DMS114 treated with DMSO at 0.1 percent for 48 hours (cell line): ENCODE results near the gene ICAM4.
"Not testable (repeated sequence)": the region's sequence is repeated elsewhere in the genome, so short reads cannot be mapped to it uniquely, and the experiment has no call there.

Experiments
- DNase-seq: peaks from one replicate; lab custom pipeline; 2025; ENCODE audit not compliant: unreplicated experiment; lab: John Stamatoyannopoulos, UW

ICAM4 gene, protein sequence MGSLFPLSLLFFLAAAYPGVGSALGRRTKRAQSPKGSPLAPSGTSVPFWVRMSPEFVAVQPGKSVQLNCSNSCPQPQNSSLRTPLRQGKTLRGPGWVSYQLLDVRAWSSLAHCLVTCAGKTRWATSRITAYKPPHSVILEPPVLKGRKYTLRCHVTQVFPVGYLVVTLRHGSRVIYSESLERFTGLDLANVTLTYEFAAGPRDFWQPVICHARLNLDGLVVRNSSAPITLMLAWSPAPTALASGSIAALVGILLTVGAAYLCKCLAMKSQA

DNA sequence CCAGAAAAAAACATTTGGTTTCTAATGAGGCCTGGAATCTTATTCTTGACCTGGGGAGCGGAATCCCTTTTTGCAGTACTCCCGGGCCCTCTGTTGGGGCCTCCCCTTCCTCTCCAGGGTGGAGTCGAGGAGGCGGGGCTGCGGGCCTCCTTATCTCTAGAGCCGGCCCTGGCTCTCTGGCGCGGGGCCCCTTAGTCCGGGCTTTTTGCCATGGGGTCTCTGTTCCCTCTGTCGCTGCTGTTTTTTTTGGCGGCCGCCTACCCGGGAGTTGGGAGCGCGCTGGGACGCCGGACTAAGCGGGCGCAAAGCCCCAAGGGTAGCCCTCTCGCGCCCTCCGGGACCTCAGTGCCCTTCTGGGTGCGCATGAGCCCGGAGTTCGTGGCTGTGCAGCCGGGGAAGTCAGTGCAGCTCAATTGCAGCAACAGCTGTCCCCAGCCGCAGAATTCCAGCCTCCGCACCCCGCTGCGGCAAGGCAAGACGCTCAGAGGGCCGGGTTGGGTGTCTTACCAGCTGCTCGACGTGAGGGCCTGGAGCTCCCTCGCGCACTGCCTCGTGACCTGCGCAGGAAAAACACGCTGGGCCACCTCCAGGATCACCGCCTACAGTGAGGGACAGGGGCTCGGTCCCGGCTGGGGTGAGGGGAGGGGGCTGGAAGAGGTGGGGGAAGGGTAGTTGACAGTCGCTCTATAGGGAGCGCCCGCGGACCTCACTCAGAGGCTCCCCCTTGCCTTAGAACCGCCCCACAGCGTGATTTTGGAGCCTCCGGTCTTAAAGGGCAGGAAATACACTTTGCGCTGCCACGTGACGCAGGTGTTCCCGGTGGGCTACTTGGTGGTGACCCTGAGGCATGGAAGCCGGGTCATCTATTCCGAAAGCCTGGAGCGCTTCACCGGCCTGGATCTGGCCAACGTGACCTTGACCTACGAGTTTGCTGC lies at the start of gene ICAM4:
Gene ICAM4 (plus strand): TSS at position 153 of the 935 bp plus-strand sequence. CDS start 58 bp downstream, at position 211.
- no peak for DNase-seq

DNA sequence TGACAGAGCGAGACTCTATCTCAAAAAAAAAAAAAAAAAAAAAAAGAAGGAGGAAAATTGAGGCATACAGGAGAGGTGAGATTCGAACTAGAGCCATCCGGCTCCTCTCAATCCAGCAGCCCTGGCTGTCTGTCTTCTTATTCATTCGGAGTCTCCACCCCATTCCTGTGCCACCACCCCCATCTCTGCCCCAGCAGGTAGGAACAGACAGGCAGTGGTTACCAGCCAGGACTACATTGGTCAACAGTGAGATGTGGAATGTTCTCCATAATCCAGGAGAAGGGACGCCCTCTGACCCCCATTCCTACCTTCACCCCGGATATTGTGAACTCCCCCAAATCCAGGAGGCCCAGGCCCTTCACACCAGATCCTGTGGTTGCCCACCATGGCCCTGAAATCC lies 49.1 kb upstream of the ICAM4 start:
- no peak for DNase-seq

GRCh38 chr19:10238172-10238783 lies 48.5 kb upstream of the ICAM4 start:
- no peak for DNase-seq

DNA sequence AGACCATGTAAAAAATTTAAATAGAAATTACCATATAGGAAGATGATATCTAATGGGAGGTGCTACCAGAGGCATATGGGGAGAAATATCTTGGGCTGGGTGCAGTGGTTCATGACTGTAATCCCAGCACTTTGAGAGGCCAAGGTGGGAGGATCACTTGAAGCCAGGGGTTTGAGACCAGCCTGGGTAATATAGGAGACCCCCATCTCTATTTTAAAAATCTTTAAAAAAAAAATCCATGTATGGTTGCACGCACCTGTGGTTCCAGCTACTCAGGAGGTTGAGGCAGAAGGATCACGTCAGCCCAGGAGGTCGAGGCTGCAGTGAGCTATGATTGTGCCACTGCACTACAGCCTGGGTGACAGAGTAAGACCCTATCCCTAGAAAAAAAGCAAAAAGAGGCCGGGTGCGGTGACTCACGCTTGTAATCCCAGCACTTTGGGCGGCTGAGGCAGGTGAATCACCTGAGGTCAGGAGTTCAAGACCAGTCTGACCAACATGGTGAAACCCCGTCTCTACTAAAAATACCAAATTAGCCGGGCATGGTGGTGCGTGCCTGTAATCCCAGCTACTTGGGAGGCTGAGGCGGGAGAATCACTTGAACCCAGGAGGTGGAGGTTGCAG lies 44.8 kb upstream of the ICAM4 start:
- DNase-seq = not testable (repeated sequence)

DNA sequence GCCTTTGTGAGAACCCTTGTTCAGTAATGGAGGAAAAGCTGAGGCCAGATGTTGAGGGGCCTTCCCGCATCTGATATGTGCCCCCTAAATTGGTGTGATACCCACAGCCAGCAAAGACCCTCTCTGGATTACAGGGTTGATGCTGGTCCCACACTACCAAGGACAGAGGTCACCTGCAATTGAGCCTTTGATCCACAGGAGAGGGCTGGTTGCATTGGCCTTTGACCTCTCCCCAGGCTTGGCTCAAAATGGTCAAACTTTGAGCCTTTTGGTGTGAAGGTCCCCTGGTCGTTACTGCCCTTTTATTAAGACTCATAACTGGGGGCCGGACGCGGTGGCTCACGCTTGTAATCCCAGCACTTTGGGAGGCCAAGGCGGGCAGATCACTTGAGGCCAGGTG lies 43.1 kb upstream of the ICAM4 start:
- no peak for DNase-seq

DNA sequence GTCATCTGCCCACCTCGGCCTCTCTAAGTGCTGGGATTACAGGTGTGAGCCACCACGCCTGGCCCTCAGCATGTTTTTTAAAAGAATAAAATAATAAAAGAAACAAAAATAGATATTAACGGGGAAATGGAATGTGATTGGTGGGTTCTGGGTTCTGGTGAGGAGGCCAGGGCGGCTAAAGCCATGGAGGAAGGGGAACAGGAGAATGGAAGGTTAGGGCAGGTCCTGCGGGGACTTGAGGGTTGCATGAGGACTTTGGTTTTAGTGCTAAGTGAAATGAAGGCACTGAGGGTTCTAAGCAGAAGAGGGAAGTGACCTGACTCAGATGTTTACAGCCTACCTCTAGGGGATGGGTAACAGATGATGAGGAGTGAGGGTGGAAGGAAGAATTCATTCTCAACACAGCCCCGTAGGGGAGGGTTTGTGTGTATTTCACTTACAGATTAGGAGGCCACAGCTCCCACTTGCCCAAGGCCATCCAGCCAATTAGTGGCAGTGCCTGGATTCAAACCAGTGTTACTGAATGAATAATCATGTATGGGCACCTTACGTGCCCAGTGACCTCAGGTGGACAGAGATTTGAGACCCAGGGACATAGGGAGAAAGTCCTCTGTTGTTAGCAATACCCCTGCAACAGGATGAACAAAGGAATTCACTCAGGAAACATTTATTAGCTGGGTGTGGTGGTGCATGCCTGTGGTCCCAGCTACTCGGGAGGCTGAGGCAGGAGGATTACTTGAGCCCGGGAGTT lies 41.4 kb upstream of the ICAM4 start:
- no peak for DNase-seq

- no peak for DNase-seq
Observed at GRCh38 chr19:10246511-10246910, 40.2 kb upstream of the ICAM4 start.

- DNase-seq = peak; percentile 96
Observed at GRCh38 chr19:10251792-10252694, 34.7 kb upstream of the ICAM4 start, which contains the start of gene MRPL4. Gene MRPL4, plus strand, starts transcription at chr19:10252214. Its CDS starts 40 bp downstream, at chr19:10252254.

GRCh38 chr19:10252707-10253106 lies 34.0 kb upstream of the ICAM4 start:
- DNase-seq = no peak

DNA sequence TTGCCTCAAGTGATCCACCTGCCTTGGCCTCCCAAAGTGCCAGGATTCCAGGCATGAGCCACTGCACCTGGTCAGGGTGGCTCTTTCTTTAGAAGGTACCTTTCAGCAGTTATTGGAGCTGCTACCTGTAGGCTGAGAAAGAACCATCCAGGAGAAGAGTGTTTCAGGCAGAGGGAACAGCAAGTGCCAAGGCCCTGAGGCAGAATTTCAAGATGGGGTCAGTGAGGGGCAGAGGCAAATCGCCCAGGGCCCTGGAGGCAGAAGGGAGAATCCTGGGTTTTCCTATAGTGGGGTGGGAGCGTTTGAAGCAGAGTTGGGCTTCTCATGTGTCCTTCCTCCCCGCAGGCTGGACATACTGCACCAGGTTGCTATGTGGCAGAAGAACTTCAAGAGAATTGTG lies 32.5 kb upstream of the ICAM4 start:
- DNase-seq = no peak

DNA sequence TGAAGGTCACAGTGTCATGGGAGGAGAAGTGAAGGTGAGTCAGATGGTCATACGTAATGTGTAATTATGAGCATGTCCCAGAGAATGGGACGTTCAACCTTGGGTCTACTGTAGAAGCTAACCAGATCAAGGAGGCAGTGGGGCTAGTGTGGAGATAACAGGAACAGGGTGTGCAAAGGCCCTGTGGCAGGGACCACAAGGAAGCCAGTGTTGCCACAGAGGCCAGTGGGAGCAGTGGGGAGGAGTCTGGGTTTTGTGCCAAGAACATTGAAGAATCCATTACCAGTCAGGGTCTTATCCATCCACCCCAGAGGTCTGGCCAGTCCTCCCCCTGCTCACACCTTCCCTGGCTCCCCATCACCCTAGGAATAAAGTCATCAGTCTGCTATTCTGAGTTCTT lies 31.4 kb upstream of the ICAM4 start:
- DNase-seq = no peak

GRCh38 chr19:10256551-10256950 lies 30.2 kb upstream of the ICAM4 start:
- no peak for DNase-seq

GRCh38 chr19:10256970-10257615 lies 29.7 kb upstream of the ICAM4 start:
- no peak for DNase-seq

DNA sequence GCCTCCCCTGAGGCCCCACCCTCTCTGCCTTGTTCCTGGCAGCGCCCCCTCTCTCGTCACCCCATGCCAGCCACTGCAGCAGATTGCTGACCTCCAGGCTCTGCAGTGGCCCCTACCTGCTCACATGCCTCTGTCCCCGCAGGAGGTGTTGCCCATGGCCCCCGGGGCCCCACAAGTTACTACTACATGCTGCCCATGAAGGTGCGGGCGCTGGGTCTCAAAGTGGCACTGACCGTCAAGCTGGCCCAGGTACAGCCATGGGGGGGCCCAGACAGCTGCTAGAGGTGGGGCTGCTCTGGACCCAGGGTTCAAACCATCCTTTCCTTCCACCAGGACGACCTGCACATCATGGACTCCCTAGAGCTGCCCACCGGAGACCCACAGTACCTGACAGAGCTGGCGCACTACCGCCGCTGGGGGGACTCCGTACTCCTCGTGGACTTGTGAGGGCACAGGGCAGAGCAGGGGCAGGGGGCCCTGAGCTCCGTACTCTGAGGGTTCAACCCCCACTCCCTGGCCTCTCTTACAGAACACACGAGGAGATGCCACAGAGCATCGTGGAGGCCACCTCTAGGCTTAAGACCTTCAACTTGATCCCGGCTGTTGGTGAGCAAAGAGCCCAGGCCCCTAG lies 28.6 kb upstream of the ICAM4 start:
- no peak for DNase-seq

- DNase-seq = peak; percentile 67
Observed at GRCh38 chr19:10259162-10259905, 27.4 kb upstream of the ICAM4 start.

DNA sequence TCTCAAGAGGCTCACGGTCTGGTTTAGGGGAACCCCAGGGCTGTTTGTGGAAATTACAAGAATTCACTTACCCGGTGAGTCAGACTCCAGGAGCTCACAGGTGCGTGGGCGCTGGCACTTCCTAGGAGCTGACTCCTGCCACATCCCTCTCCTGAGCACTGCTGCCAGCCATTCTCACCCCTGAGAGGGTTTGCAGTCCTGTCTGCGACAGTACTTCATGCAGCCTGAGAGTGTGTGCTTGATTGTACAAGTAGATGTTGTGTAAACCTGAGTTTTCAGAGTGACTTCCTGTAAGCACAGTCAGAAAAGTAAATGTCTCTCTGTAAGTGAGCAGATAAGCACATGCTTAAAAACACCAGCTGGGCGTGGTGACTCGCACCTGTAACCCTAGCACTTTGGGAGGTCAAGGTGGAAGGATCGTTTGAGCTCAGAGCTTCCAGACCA lies 26.6 kb upstream of the ICAM4 start:
- DNase-seq = no peak

DNA sequence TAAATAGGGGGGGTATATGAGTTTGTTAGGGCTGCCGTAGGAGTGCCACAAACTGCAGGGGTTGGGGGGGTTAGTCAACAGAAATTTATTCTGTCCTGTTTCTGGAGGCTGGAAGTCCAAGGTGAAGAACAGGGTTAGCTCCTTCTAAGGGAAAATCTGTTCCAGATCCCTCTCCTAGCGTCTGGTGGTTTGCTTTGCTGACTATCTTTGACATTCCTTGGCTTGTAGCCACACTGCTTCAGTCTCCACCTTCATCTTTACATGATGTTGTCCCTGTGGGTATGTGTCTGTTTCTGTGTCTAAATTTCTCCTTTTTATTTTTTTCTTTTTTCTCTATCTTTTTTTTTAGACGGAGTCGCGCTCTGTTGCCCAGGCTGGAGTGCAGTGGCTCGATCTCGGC lies 24.0 kb upstream of the ICAM4 start:
- no peak for DNase-seq

DNA sequence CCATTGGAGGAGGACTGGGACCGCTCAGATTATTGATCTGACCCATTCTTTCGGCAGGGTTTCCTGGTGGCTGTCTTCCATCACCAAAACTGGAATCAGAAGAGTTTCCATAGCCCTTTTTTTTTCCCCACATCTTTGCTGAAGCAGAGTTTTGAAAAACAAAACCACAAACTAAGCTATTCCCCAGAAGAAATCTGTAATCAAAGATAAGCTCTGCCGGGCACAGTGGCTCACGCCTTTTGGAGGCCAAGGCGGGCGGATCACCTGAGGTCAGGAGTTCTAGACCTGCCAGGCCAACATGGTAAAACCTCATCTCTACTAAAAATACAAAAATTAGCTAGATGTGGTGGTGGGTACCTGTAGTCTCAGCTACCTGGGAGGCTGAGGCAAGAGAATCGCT lies 20.0 kb upstream of the ICAM4 start:
- no peak for DNase-seq
